RKO (cell line): Measurements from ENCODE around the gene EIF2D.

ENCODE experiments used
- DNase-seq: peaks from one replicate; pipeline ENCODE4 v3.0.0-alpha.2; 2016; ENCODE audit warnings: low spot score

EIF2D gene

GRCh38 chr1:206569556-206569955 lies 42.7 kb downstream of the EIF2D start:
- no peak for DNase-seq

- no peak for DNase-seq
Measured at GRCh38 chr1:206568779-206569352, 43.4 kb downstream of the EIF2D start.

- no peak for DNase-seq
Measured at GRCh38 chr1:206568256-206568655, 44.0 kb downstream of the EIF2D start.

- DNase-seq = no peak
Measured at GRCh38 chr1:206566999-206567398, 45.3 kb downstream of the EIF2D start.

- DNase-seq = no peak
Measured at GRCh38 chr1:206565995-206566394, 46.3 kb downstream of the EIF2D start.

GRCh38 chr1:206563367-206564207 lies 48.7 kb downstream of the EIF2D start:
- no peak for DNase-seq

GRCh38 chr1:206560007-206560716 lies 52.1 kb downstream of the EIF2D start:
- DNase-seq = no peak

- no peak for DNase-seq
Measured at GRCh38 chr1:206559672-206559995, 52.6 kb downstream of the EIF2D start.

- no peak for DNase-seq
Measured at GRCh38 chr1:206558794-206559671, 53.2 kb downstream of the EIF2D start.

- DNase-seq = no peak
Measured at GRCh38 chr1:206557636-206558473, 54.4 kb downstream of the EIF2D start.

- peak; percentile 28 for DNase-seq
Measured at GRCh38 chr1:206556750-206557635, 55.3 kb downstream of the EIF2D start.

GRCh38 chr1:206556047-206556749 lies 56.1 kb downstream of the EIF2D start:
- DNase-seq = no peak

GRCh38 chr1:206555473-206555935 lies 56.8 kb downstream of the EIF2D start:
- DNase-seq = no peak

- DNase-seq = no peak
Measured at GRCh38 chr1:206554701-206555472, 57.4 kb downstream of the EIF2D start.

- no peak for DNase-seq
Measured at GRCh38 chr1:206554211-206554610, 58.1 kb downstream of the EIF2D start.

GRCh38 chr1:206551986-206552326 lies 60.3 kb downstream of the EIF2D start:
- no peak for DNase-seq

- no peak for DNase-seq
Measured at GRCh38 chr1:206551296-206551985, 60.8 kb downstream of the EIF2D start.

- DNase-seq = no peak
Measured at GRCh38 chr1:206550446-206550845, 61.8 kb downstream of the EIF2D start.
